Hepatocyte (in vitro differentiated cells): ENCODE measurements around the gene CRIM1.

Experiments
- EZH2 ChIP-seq: fragments of 200-600 bp; sonication (generic); IDR thresholded peaks from 2 replicates; pipeline ENCODE4 v1.6.1; 2016; ENCODE audit warnings: antibody characterized with exemption, mild to moderate bottlenecking, borderline replicate concordance
- EZH2phosphoT487 ChIP-seq: fragments of 200-600 bp; sonication (generic); IDR thresholded peaks from one replicate; pipeline ENCODE4 v1.6.1; 2018; ENCODE audit warnings: antibody characterized with exemption, mild to moderate bottlenecking, low read depth, moderate library complexity; ENCODE audit not compliant: unreplicated experiment, severe bottlenecking
- TF ChIP-seq, protein P1 (sequence below): fragments of 200-600 bp; sonication (generic); IDR thresholded peaks from 2 replicates; pipeline ENCODE4 v1.5.1; 2016; ENCODE audit warnings: antibody characterized with exemption, mild to moderate bottlenecking; ENCODE audit not compliant: poor library complexity

DNA sequence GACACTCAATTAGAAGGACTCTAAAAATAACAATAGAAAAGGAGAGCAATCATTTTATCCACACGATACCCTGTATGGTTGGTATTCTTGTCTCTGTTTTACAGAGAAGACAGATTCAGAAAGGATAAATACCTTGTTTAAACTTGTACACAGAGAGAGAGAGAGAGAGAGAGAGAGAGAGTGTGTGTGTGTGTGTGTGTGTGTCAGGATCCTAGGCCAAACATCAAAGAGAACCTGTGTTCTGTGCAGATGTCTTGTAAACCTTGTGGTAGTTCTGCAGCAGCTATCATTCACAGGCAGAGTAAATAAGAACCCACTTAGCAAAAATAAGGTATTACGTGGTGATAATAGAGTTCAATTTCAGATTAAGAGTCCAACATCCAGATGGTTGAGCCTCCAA lies 4.3 kb upstream of the CRIM1 start:
- TF ChIP-seq, protein P1, sequence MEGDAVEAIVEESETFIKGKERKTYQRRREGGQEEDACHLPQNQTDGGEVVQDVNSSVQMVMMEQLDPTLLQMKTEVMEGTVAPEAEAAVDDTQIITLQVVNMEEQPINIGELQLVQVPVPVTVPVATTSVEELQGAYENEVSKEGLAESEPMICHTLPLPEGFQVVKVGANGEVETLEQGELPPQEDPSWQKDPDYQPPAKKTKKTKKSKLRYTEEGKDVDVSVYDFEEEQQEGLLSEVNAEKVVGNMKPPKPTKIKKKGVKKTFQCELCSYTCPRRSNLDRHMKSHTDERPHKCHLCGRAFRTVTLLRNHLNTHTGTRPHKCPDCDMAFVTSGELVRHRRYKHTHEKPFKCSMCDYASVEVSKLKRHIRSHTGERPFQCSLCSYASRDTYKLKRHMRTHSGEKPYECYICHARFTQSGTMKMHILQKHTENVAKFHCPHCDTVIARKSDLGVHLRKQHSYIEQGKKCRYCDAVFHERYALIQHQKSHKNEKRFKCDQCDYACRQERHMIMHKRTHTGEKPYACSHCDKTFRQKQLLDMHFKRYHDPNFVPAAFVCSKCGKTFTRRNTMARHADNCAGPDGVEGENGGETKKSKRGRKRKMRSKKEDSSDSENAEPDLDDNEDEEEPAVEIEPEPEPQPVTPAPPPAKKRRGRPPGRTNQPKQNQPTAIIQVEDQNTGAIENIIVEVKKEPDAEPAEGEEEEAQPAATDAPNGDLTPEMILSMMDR, result no peak
- no peak for TF ChIP-seq EZH2
- TF ChIP-seq EZH2phosphoT487, result no peak
